Measurements from ENCODE around the gene ARHGEF17.
"Not testable (repeated sequence)": the region's sequence is repeated elsewhere in the genome, so short reads cannot be mapped to it uniquely, and the experiment has no call there.

Gene ARHGEF17

GRCh38 chr11:73273222-73273895 is 34.7 kb upstream of the ARHGEF17 start:
- Histone ChIP-seq H3K36me3 (ENCODE audit: insufficient read depth, insufficient read length, low read length) (no peaks in the 10 kb centered on the region), H3K4me1 (ENCODE audit: insufficient read depth, insufficient read length) (peaks cover 27% of the 10 kb centered on the region), H3K4me3 (ENCODE audit: insufficient read length, low read depth) (no peak overlapping the region), H3K9ac (ENCODE audit: insufficient read length, low read depth) (no peak overlapping the region), H3K9me3 (ENCODE audit: insufficient read depth, low read length) (no peaks in the 10 kb centered on the region), H3K27me3 (ENCODE audit: insufficient read depth, insufficient read length) (no peaks in the 10 kb centered on the region)
- no peak for DNase-seq (ENCODE audit: low read depth, low spot score)
- TF ChIP-seq ZNF274 (IDR thresholded peaks at IDR 0.05; ENCODE audit: low read depth, low read length), result no peak
- TF ChIP-seq YY1 (IDR thresholded peaks at IDR 0.05; ENCODE audit: insufficient read depth, insufficient read length), result no peak
- no peak for TF ChIP-seq SUZ12 (IDR thresholded peaks at IDR 0.05; ENCODE audit: extremely low read depth, insufficient read depth, insufficient read length)

GRCh38 chr11:73274191-73274590 is 33.9 kb upstream of the ARHGEF17 start:
- not testable (repeated sequence) for H3K27me3 ChIP-seq (ENCODE audit: insufficient read depth, insufficient read length); H3K9ac ChIP-seq (ENCODE audit: insufficient read length, low read depth); H3K9me3 ChIP-seq (ENCODE audit: insufficient read depth, low read length); H3K36me3 ChIP-seq (ENCODE audit: insufficient read depth, insufficient read length, low read length); DNase-seq (ENCODE audit: low read depth, low spot score); H3K4me3 ChIP-seq (ENCODE audit: insufficient read length, low read depth)
- H3K4me1 ChIP-seq (ENCODE audit: insufficient read depth, insufficient read length), result peaks cover 27% of the 10 kb centered on the region

- no peak for DNase-seq (ENCODE audit: low read depth, low spot score)
- Histone ChIP-seq H3K9me3 (ENCODE audit: insufficient read depth, low read length) (no peaks in the 10 kb centered on the region), H3K4me3 (ENCODE audit: insufficient read length, low read depth) (no peak overlapping the region), H3K9ac (ENCODE audit: insufficient read length, low read depth) (no peak overlapping the region), H3K4me1 (ENCODE audit: insufficient read depth, insufficient read length) (peaks cover 22% of the 10 kb centered on the region), H3K27me3 (ENCODE audit: insufficient read depth, insufficient read length) (no peaks in the 10 kb centered on the region), H3K36me3 (ENCODE audit: insufficient read depth, insufficient read length, low read length) (no peaks in the 10 kb centered on the region)
- TF ChIP-seq YY1 (IDR thresholded peaks at IDR 0.05; ENCODE audit: insufficient read depth, insufficient read length) (no peak), ZNF274 (IDR thresholded peaks at IDR 0.05; ENCODE audit: low read depth, low read length) (no peak), SUZ12 (IDR thresholded peaks at IDR 0.05; ENCODE audit: extremely low read depth, insufficient read depth, insufficient read length) (no peak)
Measured at GRCh38 chr11:73274722-73275380, 33.2 kb upstream of the ARHGEF17 start.

- no peaks in the 10 kb centered on the region for H3K9me3 ChIP-seq (ENCODE audit: insufficient read depth, low read length)
- no peak for DNase-seq (ENCODE audit: low read depth, low spot score)
- H3K36me3 ChIP-seq (ENCODE audit: insufficient read depth, insufficient read length, low read length), result no peaks in the 10 kb centered on the region
- peaks cover 20% of the 10 kb centered on the region for H3K4me1 ChIP-seq (ENCODE audit: insufficient read depth, insufficient read length)
- TF ChIP-seq YY1 (IDR thresholded peaks at IDR 0.05; ENCODE audit: insufficient read depth, insufficient read length), result no peak
- no peak for TF ChIP-seq SUZ12 (IDR thresholded peaks at IDR 0.05; ENCODE audit: extremely low read depth, insufficient read depth, insufficient read length)
- TF ChIP-seq ZNF274 (IDR thresholded peaks at IDR 0.05; ENCODE audit: low read depth, low read length), result no peak
- no peak overlapping the region for H3K9ac ChIP-seq (ENCODE audit: insufficient read length, low read depth)
- no peak overlapping the region for H3K4me3 ChIP-seq (ENCODE audit: insufficient read length, low read depth)
- H3K27me3 ChIP-seq (ENCODE audit: insufficient read depth, insufficient read length), result no peaks in the 10 kb centered on the region
Measured at GRCh38 chr11:73275381-73275750, 32.7 kb upstream of the ARHGEF17 start.

GRCh38 chr11:73277467-73277866 is 30.6 kb upstream of the ARHGEF17 start:
- DNase-seq (ENCODE audit: low read depth, low spot score), result no peak
- Histone ChIP-seq H3K9ac (ENCODE audit: insufficient read length, low read depth) (no peak overlapping the region), H3K4me3 (ENCODE audit: insufficient read length, low read depth) (no peak overlapping the region), H3K27me3 (ENCODE audit: insufficient read depth, insufficient read length) (no peaks in the 10 kb centered on the region), H3K9me3 (ENCODE audit: insufficient read depth, low read length) (no peaks in the 10 kb centered on the region), H3K4me1 (ENCODE audit: insufficient read depth, insufficient read length) (peaks cover 13% of the 10 kb centered on the region), H3K36me3 (ENCODE audit: insufficient read depth, insufficient read length, low read length) (no peaks in the 10 kb centered on the region)
- TF ChIP-seq YY1 (IDR thresholded peaks at IDR 0.05; ENCODE audit: insufficient read depth, insufficient read length) (no peak), ZNF274 (IDR thresholded peaks at IDR 0.05; ENCODE audit: low read depth, low read length) (no peak), SUZ12 (IDR thresholded peaks at IDR 0.05; ENCODE audit: extremely low read depth, insufficient read depth, insufficient read length) (no peak)

- H3K36me3 ChIP-seq (ENCODE audit: insufficient read depth, insufficient read length, low read length), result no peaks in the 10 kb centered on the region
- DNase-seq (ENCODE audit: low read depth, low spot score), result no peak
- H3K27me3 ChIP-seq (ENCODE audit: insufficient read depth, insufficient read length), result no peaks in the 10 kb centered on the region
- no peak for TF ChIP-seq YY1 (IDR thresholded peaks at IDR 0.05; ENCODE audit: insufficient read depth, insufficient read length)
- H3K9me3 ChIP-seq (ENCODE audit: insufficient read depth, low read length), result no peaks in the 10 kb centered on the region
- no peaks in the 10 kb centered on the region for H3K4me1 ChIP-seq (ENCODE audit: insufficient read depth, insufficient read length)
- H3K4me3 ChIP-seq (ENCODE audit: insufficient read length, low read depth), result no peak overlapping the region
- H3K9ac ChIP-seq (ENCODE audit: insufficient read length, low read depth), result no peak overlapping the region
Measured at GRCh38 chr11:73280626-73281025, 27.4 kb upstream of the ARHGEF17 start.

GRCh38 chr11:73281201-73281741 is 26.8 kb upstream of the ARHGEF17 start:
- H3K4me3 ChIP-seq (ENCODE audit: insufficient read length, low read depth), result no peak overlapping the region
- H3K4me1 ChIP-seq (ENCODE audit: insufficient read depth, insufficient read length), result no peaks in the 10 kb centered on the region
- no peak overlapping the region for H3K9ac ChIP-seq (ENCODE audit: insufficient read length, low read depth)
- no peak for DNase-seq (ENCODE audit: low read depth, low spot score)
- no peak for TF ChIP-seq ZNF274 (IDR thresholded peaks at IDR 0.05; ENCODE audit: low read depth, low read length)
- no peak for TF ChIP-seq YY1 (IDR thresholded peaks at IDR 0.05; ENCODE audit: insufficient read depth, insufficient read length)
- TF ChIP-seq SUZ12 (IDR thresholded peaks at IDR 0.05; ENCODE audit: extremely low read depth, insufficient read depth, insufficient read length), result no peak
- H3K36me3 ChIP-seq (ENCODE audit: insufficient read depth, insufficient read length, low read length), result no peaks in the 10 kb centered on the region
- no peaks in the 10 kb centered on the region for H3K27me3 ChIP-seq (ENCODE audit: insufficient read depth, insufficient read length)
- H3K9me3 ChIP-seq (ENCODE audit: insufficient read depth, low read length), result no peaks in the 10 kb centered on the region
